OCI-LY3 (cell line): ENCODE measurements around the gene BRD4.

Source experiments
- EZH2phosphoT487 ChIP-seq: fragments of 200-600 bp; shearing (Covaris generic); IDR thresholded peaks from 2 replicates; pipeline ENCODE4 v1.6.1; 2018; ENCODE audit warnings: antibody characterized with exemption, mixed run types, low read depth
- TF ChIP-seq, protein P1 (sequence below): fragments of 200-600, 300-600 bp; sonication (generic); IDR thresholded peaks from 2 replicates; pipeline ENCODE4 v1.5.1; 2014; ENCODE audit warnings: antibody characterized with exemption, low read length, low read depth

DNA sequence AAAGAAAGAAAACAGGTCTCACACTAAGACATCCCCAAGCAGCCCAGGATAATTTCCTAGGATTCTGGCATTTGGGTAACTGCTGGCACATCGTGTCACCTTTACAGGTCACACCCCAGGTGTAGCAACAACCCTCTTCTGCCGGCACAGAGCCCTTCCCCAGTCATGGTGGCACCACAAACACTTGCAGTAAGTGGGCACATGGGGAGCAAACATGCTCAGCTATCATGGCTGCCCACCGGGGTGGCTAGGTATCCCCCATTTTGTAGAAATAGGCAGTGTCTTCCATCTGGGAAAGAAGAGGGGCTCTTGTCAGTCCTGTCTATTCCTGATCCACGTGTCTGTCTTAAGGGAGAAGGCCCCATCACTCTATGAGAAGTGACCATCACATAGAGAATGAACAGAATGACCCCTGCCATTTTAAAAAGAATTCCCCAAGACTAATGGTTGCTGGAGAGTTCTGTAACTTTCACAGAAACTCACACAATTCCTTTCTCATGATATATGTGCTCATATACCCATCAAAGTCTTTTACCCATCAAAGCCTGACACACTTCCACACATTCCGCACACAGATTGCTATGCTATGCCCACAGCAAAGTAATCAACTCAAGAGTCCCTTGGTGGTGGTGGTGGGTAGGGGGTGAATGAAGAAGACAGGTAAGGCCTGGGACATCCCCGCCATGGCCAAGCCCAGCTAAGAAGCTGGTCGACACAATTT lies 33.3 kb downstream of the BRD4 start:
- TF ChIP-seq, protein P1, sequence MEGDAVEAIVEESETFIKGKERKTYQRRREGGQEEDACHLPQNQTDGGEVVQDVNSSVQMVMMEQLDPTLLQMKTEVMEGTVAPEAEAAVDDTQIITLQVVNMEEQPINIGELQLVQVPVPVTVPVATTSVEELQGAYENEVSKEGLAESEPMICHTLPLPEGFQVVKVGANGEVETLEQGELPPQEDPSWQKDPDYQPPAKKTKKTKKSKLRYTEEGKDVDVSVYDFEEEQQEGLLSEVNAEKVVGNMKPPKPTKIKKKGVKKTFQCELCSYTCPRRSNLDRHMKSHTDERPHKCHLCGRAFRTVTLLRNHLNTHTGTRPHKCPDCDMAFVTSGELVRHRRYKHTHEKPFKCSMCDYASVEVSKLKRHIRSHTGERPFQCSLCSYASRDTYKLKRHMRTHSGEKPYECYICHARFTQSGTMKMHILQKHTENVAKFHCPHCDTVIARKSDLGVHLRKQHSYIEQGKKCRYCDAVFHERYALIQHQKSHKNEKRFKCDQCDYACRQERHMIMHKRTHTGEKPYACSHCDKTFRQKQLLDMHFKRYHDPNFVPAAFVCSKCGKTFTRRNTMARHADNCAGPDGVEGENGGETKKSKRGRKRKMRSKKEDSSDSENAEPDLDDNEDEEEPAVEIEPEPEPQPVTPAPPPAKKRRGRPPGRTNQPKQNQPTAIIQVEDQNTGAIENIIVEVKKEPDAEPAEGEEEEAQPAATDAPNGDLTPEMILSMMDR, result no peak
- no peak for TF ChIP-seq EZH2phosphoT487
